Left forelimb (tissue), 1 donor: ENCODE results near the gene TNS1.
"Not testable (repeated sequence)": the region's sequence is repeated elsewhere in the genome, so short reads cannot be mapped to it uniquely, and the experiment has no call there.

Source experiments
- DNase-seq: peaks from one replicate; pipeline ENCODE4 v3.0.0-alpha.2; 2018; ENCODE audit warnings: low spot score

TNS1 gene

GRCh38 chr2:218002845-218003180 lies at the start of gene TNS1:
Gene TNS1 (minus strand): TSS chr2:218002995. CDS start chr2:218002872, 123 bp downstream.
- no peak for DNase-seq

GRCh38 chr2:218051903-218052302 lies 49.1 kb upstream of the TNS1 start:
- no peak for DNase-seq

- no peak for DNase-seq
These were observed 44.9 kb upstream of the TNS1 start for GRCh38 chr2:218047536-218048225.

- DNase-seq = no peak
These were observed 43.4 kb upstream of the TNS1 start for GRCh38 chr2:218046238-218046637.

GRCh38 chr2:218044599-218044998 lies 41.8 kb upstream of the TNS1 start:
- DNase-seq = not testable (repeated sequence)

- DNase-seq = no peak
These were observed 40.9 kb upstream of the TNS1 start for GRCh38 chr2:218043701-218044109.

GRCh38 chr2:218043100-218043499 lies 40.3 kb upstream of the TNS1 start:
- DNase-seq = no peak

GRCh38 chr2:218041302-218042168 lies 38.7 kb upstream of the TNS1 start:
- DNase-seq = no peak

- DNase-seq = no peak
These were observed 38.1 kb upstream of the TNS1 start for GRCh38 chr2:218040883-218041282.

- DNase-seq = no peak
These were observed 36.4 kb upstream of the TNS1 start for GRCh38 chr2:218039171-218039570.

GRCh38 chr2:218036371-218036770 lies 33.6 kb upstream of the TNS1 start:
- DNase-seq = no peak

- no peak for DNase-seq
These were observed 32.8 kb upstream of the TNS1 start for GRCh38 chr2:218035463-218036100.

- peak; percentile 82 for DNase-seq
These were observed 31.9 kb upstream of the TNS1 start for GRCh38 chr2:218034497-218035213.

- no peak for DNase-seq
These were observed 31.0 kb upstream of the TNS1 start for GRCh38 chr2:218033590-218034496.

- no peak for DNase-seq
These were observed 30.4 kb upstream of the TNS1 start for GRCh38 chr2:218033208-218033589.

- DNase-seq = no peak
These were observed 29.8 kb upstream of the TNS1 start for GRCh38 chr2:218032336-218033171.

GRCh38 chr2:218031771-218032257 lies 29.0 kb upstream of the TNS1 start:
- DNase-seq = peak; percentile 62

- DNase-seq = no peak
These were observed 28.5 kb upstream of the TNS1 start for GRCh38 chr2:218031261-218031660.

GRCh38 chr2:218030409-218031195 lies 27.8 kb upstream of the TNS1 start:
- DNase-seq = peak; percentile 42
